DOHH2 (cell line): ENCODE data around the gene GAS1.

ENCODE experiments used
- H3F3A ChIP-seq: fragments of 200-600 bp; sonication (generic), shearing (Covaris generic); 2 replicates; pipeline ENCODE4 v1.6.0; 2016; ENCODE audit warnings: antibody characterized with exemption, mild to moderate bottlenecking; ENCODE audit not compliant: control insufficient read depth, insufficient read depth
- H3K27ac ChIP-seq: fragments of 200-600 bp; sonication (generic); 2 replicates; pipeline ENCODE4 v1.5.1; 2014; ENCODE audit warnings: low read depth, mild to moderate bottlenecking, low read length, moderate library complexity
- H3K27me3 ChIP-seq: fragments of 200-600 bp; sonication (generic); 2 replicates; pipeline ENCODE4 v1.6.1; 2014; ENCODE audit warnings: mild to moderate bottlenecking, low read length, mixed read lengths; ENCODE audit not compliant: control insufficient read depth
- H3K36me3 ChIP-seq: fragments of 200-600 bp; sonication (generic); 2 replicates; pipeline ENCODE4 v1.6.1; 2014; ENCODE audit warnings: mild to moderate bottlenecking, low read length, moderate library complexity, mixed read lengths; ENCODE audit not compliant: control insufficient read depth
- H3K4me1 ChIP-seq: fragments of 200-600 bp; sonication (generic); 2 replicates; pipeline ENCODE4 v1.6.1; 2014; ENCODE audit warnings: mild to moderate bottlenecking, low read length, mixed read lengths; ENCODE audit not compliant: control insufficient read depth
- H3K4me2 ChIP-seq: fragments of 200-600 bp; sonication (generic); 2 replicates; pipeline ENCODE4 v1.6.0; 2014; ENCODE audit warnings: mild to moderate bottlenecking, low read length, moderate library complexity
- H3K4me3 ChIP-seq: fragments of 200-600 bp; sonication (generic); 2 replicates; pipeline ENCODE4 v1.5.1; 2014; ENCODE audit warnings: mild to moderate bottlenecking, low read length, mixed read lengths
- H3K79me2 ChIP-seq: fragments of 200-600 bp; sonication (generic); 2 replicates; pipeline ENCODE4 v1.6.1; 2014; ENCODE audit warnings: mild to moderate bottlenecking, low read length, mixed read lengths; ENCODE audit not compliant: control insufficient read depth
- H3K9me2 ChIP-seq: fragments of 200-600 bp; sonication (generic); replicated peaks from 2 replicates; pipeline ENCODE4 v1.6.1; 2014; ENCODE audit warnings: mild to moderate bottlenecking, low read length, mixed read lengths; ENCODE audit not compliant: control insufficient read depth
- H3K9me3 ChIP-seq: fragments of 200-600 bp; sonication (generic); 2 replicates; pipeline ENCODE4 v1.6.1; 2014; ENCODE audit warnings: antibody characterized with exemption, low read length, mixed read lengths; ENCODE audit not compliant: control insufficient read depth, insufficient read depth
- H4K20me1 ChIP-seq: fragments of 200-600 bp; sonication (generic); 2 replicates; pipeline ENCODE4 v1.6.0; 2014; ENCODE audit warnings: low read depth, mild to moderate bottlenecking, antibody characterized with exemption, low read length, moderate library complexity; ENCODE audit not compliant: control insufficient read depth, insufficient read depth
- EZH2phosphoT487 ChIP-seq: fragments of 200-600 bp; sonication (generic); IDR thresholded peaks from 2 replicates; pipeline ENCODE4 v1.6.1; 2017; ENCODE audit warnings: borderline replicate concordance, mild to moderate bottlenecking, antibody characterized with exemption, low read length, moderate library complexity, mixed read lengths
- TF ChIP-seq, protein P1 (sequence below): fragments of 200-600 bp; sonication (generic); IDR thresholded peaks from one replicate; pipeline ENCODE4 v1.5.1; 2014; ENCODE audit warnings: antibody characterized with exemption, mild to moderate bottlenecking, low read depth, low read length; ENCODE audit not compliant: poor library complexity, severe bottlenecking

Gene GAS1

DNA sequence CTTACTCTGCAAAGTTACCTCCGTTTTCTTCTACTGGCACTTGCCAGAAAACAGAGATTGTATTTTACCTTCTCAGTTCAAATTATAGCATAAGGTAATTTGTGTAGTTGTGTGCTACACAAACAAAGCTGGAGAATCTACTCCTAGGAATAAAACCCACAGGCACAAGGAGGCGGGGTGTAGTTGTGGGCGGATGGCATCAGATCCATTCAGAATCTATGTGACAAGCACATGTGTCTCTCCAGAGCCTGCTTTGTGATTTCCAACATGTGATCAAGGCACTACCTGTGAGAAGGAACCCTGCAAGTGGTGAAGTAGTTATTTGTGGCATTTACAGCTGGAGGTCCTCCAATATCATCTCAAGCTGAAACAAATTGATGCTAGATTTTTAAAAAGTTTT is 39.0 kb downstream of the GAS1 start:
- H3K9me3 ChIP-seq = no peaks in the 10 kb centered on the region
- H3K36me3 ChIP-seq = no peaks in the 10 kb centered on the region
- no peaks in the 10 kb centered on the region for H3F3A ChIP-seq
- no peaks in the 10 kb centered on the region for H3K79me2 ChIP-seq
- H3K27ac ChIP-seq = no peak overlapping the region
- TF ChIP-seq, protein P1, sequence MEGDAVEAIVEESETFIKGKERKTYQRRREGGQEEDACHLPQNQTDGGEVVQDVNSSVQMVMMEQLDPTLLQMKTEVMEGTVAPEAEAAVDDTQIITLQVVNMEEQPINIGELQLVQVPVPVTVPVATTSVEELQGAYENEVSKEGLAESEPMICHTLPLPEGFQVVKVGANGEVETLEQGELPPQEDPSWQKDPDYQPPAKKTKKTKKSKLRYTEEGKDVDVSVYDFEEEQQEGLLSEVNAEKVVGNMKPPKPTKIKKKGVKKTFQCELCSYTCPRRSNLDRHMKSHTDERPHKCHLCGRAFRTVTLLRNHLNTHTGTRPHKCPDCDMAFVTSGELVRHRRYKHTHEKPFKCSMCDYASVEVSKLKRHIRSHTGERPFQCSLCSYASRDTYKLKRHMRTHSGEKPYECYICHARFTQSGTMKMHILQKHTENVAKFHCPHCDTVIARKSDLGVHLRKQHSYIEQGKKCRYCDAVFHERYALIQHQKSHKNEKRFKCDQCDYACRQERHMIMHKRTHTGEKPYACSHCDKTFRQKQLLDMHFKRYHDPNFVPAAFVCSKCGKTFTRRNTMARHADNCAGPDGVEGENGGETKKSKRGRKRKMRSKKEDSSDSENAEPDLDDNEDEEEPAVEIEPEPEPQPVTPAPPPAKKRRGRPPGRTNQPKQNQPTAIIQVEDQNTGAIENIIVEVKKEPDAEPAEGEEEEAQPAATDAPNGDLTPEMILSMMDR = no peak
- TF ChIP-seq EZH2phosphoT487 = no peak
- H3K4me3 ChIP-seq = no peak overlapping the region
- H4K20me1 ChIP-seq = no peaks in the 10 kb centered on the region
- H3K4me2 ChIP-seq = no peak overlapping the region
- H3K4me1 ChIP-seq = no peaks in the 10 kb centered on the region
- H3K27me3 ChIP-seq = no peaks in the 10 kb centered on the region
- H3K9me2 ChIP-seq = no peaks in the 10 kb centered on the region

DNA sequence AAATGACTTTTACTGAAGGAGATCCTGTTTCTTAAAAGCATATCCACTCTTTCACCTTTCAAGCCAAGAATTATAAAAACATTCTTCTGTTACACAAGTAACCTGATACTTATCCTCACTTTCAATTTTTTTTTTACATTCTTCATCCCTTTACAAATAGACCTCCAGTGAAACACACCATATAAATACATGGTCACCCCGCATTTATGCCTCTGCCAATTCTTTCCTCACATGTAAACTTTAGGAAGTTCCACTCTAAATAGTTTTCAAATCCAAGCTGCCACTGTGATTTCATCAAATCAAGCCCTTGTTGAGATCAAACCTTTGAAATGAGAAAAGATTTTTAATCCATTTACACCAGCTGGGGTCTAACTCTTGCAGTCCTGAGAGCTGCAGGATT is 40.0 kb downstream of the GAS1 start:
- Histone ChIP-seq H3K79me2 (no peaks in the 10 kb centered on the region), H3K4me1 (no peaks in the 10 kb centered on the region), H3K27ac (no peak overlapping the region), H3K9me3 (no peaks in the 10 kb centered on the region), H3K4me2 (no peak overlapping the region), H3K4me3 (no peak overlapping the region), H4K20me1 (no peaks in the 10 kb centered on the region), H3K36me3 (no peaks in the 10 kb centered on the region), H3K27me3 (no peaks in the 10 kb centered on the region), H3K9me2 (no peaks in the 10 kb centered on the region), H3F3A (no peaks in the 10 kb centered on the region)
- no peak for TF ChIP-seq EZH2phosphoT487
- TF ChIP-seq, protein P1 = no peak

GRCh38 chr9:86903734-86904085 is 43.6 kb downstream of the GAS1 start:
- Histone ChIP-seq H3K4me2 (no peak overlapping the region), H3K36me3 (no peaks in the 10 kb centered on the region), H3K79me2 (no peaks in the 10 kb centered on the region), H3F3A (no peaks in the 10 kb centered on the region), H3K27ac (no peak overlapping the region), H3K4me3 (no peak overlapping the region), H3K9me3 (no peaks in the 10 kb centered on the region), H3K27me3 (no peaks in the 10 kb centered on the region), H3K4me1 (no peaks in the 10 kb centered on the region), H3K9me2 (no peaks in the 10 kb centered on the region), H4K20me1 (no peaks in the 10 kb centered on the region)
- TF ChIP-seq EZH2phosphoT487 = no peak
- TF ChIP-seq, protein P1 = no peak
